HG02588 (cell line): ENCODE measurements around the gene MAP4K5.

ENCODE experiments used
- ATAC-seq: cut with Tn5 transposase; IDR thresholded peaks from one replicate; pipeline ENCODE4 v1.9.1; 2021; ENCODE audit warnings: mild to moderate bottlenecking, moderate library complexity; ENCODE audit not compliant: unreplicated experiment

MAP4K5 gene

GRCh38 chr14:50373959-50374358 lies 158.4 kb downstream of the MAP4K5 start:
- no peak for ATAC-seq

DNA sequence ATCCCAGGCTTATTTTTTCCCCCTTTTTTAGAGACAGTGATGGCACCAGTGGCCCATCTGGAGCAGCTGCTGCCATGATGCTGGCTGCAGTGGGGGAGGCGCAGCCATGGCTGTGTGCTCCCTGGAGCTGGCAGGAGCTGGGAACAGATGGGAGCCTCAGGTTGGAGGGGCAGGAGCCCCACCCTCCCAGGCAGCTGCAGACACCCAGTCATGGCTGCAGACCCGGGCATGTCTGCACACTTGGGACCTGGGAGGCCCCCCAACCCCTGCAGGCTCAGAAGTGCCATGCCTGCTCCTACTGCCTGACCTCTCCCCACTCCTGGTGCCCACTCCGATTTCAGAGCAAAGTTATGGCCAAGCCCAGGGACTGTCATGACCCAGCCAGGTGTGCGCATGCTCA lies 160.8 kb downstream of the MAP4K5 start:
- no peak for ATAC-seq
